Activated CD8-positive, alpha-beta T cell treated with anti-CD3 and anti-CD28 coated beads for 36 hours (primary cell): ENCODE data around the gene AUTS2. TPM values are rescaled to one million over a fixed set of nuclear protein-coding genes. Genes with fewer than 3 reads are reported as not detected.
A peak's percentile ranks its signal among the peaks of the same experiment; 100 is the strongest.

Experiments used
- ATAC-seq: fragments of 200-7000 bp; cut with Tn5 transposase; one replicate; pipeline ENCODE4 v1.10.0; 2021; ENCODE audit warnings: mild to moderate bottlenecking, moderate library complexity
- CTCF ChIA-PET: fragments of 350-600 bp; sonication (Branson Sonifier 250); formaldehyde crosslinking; loops from one replicate; lab custom pipeline; 2021; ENCODE audit warnings: antibody characterized with exemption; lab: Charles Lee
- POLR2A ChIA-PET: fragments of 350-600 bp; sonication (Branson Sonifier 250); formaldehyde crosslinking; loops from one replicate; lab custom pipeline; 2021; ENCODE audit warnings: antibody characterized with exemption; lab: Charles Lee
- DNase-seq: peaks from one replicate; pipeline ENCODE4 v3.0.0-alpha.2; 2020
- H3K27ac Mint-ChIP-seq: one replicate; pipeline ENCODE4 v1.8.0; 2021; ENCODE audit warnings: mild to moderate bottlenecking, mixed read lengths
- H3K27me3 Mint-ChIP-seq: one replicate; pipeline ENCODE4 v1.8.0; 2021; ENCODE audit warnings: mixed read lengths
- H3K36me3 Mint-ChIP-seq: one replicate; pipeline ENCODE4 v1.8.0; 2021; ENCODE audit warnings: low read depth, mixed read lengths
- H3K4me1 Mint-ChIP-seq: one replicate; pipeline ENCODE4 v1.8.0; 2021; ENCODE audit warnings: low read depth, mixed read lengths
- H3K4me3 Mint-ChIP-seq: one replicate; pipeline ENCODE4 v1.8.0; 2021; ENCODE audit warnings: mild to moderate bottlenecking, moderate library complexity, mixed read lengths
- H3K9me3 Mint-ChIP-seq: one replicate; pipeline ENCODE4 v1.8.0; 2021; ENCODE audit warnings: mixed read lengths
- intact Hi-C: fragments of 100-400 bp; cut with micrococcal nuclease; formaldehyde crosslinking; loops from one replicate; pipeline ENCODE4 v1.10.0; 2022
- total RNA-seq, 2 experiments: library from RNA; stranded (reverse); gene quantifications; one replicate each; pipeline ENCODE4 v1.2.3, GENCODE V29; 2021
- TF ChIP-seq, protein P1 (sequence below): fragments of 200-600 bp; IDR thresholded peaks from one replicate; pipeline ENCODE4 v1.8.0; 2022; ENCODE audit warnings: antibody characterized with exemption, mild to moderate bottlenecking

The AUTS2 gene
- total RNA-seq, 2 experiments from 2014 or later, result 3.1 to 3.3 TPM

DNA sequence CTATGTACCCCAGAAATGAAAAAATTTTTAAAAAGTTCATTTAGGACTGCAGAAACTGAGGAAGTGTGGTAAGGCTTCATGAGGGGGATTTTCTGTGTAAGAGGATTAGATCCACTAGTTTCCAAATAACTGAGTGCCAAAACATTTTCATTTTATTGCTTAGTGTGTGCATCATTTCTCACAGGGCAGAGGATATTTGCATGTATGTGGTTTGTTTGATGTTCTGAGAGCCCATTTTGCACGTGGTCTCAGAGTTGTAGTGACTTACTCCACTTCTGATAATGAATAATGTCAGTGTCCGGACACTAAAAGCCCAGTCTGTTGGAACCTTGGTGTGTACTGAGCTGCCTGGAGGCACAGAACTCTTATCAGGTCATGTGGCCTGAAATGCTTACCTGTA is 299.9 kb downstream of the AUTS2 start:
- H3K9me3 Mint-ChIP-seq, result peaks cover 2% of the 10 kb centered on the region
- H3K4me3 Mint-ChIP-seq, result no peak overlapping the region
- H3K4me1 Mint-ChIP-seq, result no peaks in the 10 kb centered on the region
- ATAC-seq, result no peak
- no peaks in the 10 kb centered on the region for H3K36me3 Mint-ChIP-seq
- no peak overlapping the region for H3K27ac Mint-ChIP-seq
- peaks cover 8% of the 10 kb centered on the region for H3K27me3 Mint-ChIP-seq
- TF ChIP-seq, protein P1, sequence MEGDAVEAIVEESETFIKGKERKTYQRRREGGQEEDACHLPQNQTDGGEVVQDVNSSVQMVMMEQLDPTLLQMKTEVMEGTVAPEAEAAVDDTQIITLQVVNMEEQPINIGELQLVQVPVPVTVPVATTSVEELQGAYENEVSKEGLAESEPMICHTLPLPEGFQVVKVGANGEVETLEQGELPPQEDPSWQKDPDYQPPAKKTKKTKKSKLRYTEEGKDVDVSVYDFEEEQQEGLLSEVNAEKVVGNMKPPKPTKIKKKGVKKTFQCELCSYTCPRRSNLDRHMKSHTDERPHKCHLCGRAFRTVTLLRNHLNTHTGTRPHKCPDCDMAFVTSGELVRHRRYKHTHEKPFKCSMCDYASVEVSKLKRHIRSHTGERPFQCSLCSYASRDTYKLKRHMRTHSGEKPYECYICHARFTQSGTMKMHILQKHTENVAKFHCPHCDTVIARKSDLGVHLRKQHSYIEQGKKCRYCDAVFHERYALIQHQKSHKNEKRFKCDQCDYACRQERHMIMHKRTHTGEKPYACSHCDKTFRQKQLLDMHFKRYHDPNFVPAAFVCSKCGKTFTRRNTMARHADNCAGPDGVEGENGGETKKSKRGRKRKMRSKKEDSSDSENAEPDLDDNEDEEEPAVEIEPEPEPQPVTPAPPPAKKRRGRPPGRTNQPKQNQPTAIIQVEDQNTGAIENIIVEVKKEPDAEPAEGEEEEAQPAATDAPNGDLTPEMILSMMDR, result no peak
- DNase-seq, result no peak
- ChIA-PET CTCF (no interaction called here), POLR2A (no interaction called here)
- intact Hi-C loops, result no loop called here

DNA sequence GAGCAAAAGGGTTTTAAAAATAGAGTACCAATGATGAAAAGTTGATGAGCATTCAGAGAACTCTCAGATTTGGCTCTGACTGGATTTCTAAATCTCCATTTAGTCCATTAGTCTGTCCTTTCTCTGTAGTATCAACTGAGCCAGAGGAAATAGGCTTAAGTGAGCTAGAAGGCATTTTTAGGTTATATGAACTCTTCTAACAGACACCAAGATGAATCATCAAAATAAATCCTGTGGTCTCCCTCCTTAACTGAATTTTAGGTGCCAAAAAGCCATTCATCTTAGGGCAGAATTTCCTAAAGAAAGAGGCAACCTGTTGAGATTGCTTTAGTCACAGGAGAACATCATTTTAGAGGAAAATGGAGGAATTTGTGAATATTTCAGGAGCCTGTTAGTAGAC is 305.1 kb downstream of the AUTS2 start:
- TF ChIP-seq, protein P1, result no peak
- Mint-ChIP-seq H3K36me3 (no peaks in the 10 kb centered on the region), H3K9me3 (no peaks in the 10 kb centered on the region), H3K4me3 (no peak overlapping the region), H3K27me3 (peaks cover 6% of the 10 kb centered on the region), H3K4me1 (peaks cover 6% of the 10 kb centered on the region), H3K27ac (no peak overlapping the region)
- ATAC-seq, result no peak
- intact Hi-C loops, result no loop called here
- ChIA-PET POLR2A (no interaction called here), CTCF (no interaction called here)
- no peak for DNase-seq

DNA sequence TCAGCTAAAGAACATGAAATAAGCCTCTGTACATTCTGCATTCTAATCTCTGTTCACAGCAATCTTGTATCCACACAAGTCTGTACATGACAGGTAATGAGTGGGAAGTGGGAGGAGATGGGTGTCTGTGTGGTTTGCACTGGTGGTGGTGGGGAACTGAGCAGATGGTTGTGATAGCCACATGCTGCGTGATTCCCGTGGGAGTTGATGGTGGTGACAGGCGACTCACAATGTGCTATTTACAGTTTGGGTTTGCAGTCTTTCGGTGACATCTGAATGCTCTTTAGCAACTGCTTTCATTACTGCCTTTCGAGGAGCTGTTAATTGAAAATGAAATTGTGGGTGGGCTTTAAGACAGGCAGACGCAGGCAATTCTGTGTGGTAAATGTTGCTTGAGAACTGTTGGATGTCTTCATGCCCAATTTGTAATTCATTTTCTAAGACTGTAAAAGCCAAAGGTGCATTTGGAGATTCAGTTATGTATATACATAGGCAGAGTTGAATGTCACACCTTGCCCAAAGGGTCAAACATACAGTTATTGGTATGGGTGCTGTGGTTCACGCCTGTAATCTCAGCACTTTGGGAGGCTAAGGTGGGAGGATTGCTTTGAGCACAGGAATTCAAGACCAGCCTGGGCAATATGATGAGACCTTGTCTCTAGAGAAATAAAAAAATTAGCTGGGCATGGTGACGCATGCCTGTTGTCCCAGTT is 308.2 kb downstream of the AUTS2 start:
- DNase-seq, result peak; percentile 28
- peaks cover 3% of the 10 kb centered on the region for H3K27me3 Mint-ChIP-seq
- peak; percentile 20 for ATAC-seq
- intact Hi-C loops, result no loop called here
- POLR2A ChIA-PET, result no interaction called here
- peaks cover 6% of the 10 kb centered on the region for H3K4me1 Mint-ChIP-seq
- H3K4me3 Mint-ChIP-seq, result no peak overlapping the region
- no peaks in the 10 kb centered on the region for H3K36me3 Mint-ChIP-seq
- H3K9me3 Mint-ChIP-seq, result no peaks in the 10 kb centered on the region
- CTCF ChIA-PET, result no interaction called here
- no peak overlapping the region for H3K27ac Mint-ChIP-seq
- TF ChIP-seq, protein P1, result no peak

DNA sequence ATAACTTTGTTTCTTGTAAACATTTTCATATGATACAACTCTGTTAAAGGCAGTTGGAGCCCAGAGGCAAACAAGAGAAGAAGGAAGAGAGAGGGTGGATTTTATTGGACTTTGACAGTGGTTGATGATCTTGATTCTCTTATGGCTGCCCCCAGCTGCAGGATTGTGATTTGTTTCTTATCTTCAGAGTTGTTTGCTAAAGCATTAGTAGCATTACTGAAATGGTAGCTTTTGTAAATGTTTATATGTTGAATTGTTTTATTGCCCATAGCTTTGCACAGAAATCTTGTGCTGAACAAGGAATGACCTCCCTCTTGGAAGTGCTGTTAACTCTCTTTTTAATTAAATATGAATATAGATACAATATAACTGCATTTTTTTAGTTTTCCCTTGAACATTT is 309.4 kb downstream of the AUTS2 start:
- Mint-ChIP-seq H3K27ac (no peak overlapping the region), H3K4me1 (peaks cover 6% of the 10 kb centered on the region), H3K36me3 (no peaks in the 10 kb centered on the region), H3K27me3 (no peaks in the 10 kb centered on the region), H3K9me3 (no peaks in the 10 kb centered on the region), H3K4me3 (no peak overlapping the region)
- TF ChIP-seq, protein P1, result no peak
- CTCF ChIA-PET, result no interaction called here
- ATAC-seq, result no peak
- POLR2A ChIA-PET, result no interaction called here
- intact Hi-C loops, result no loop called here
- DNase-seq, result no peak

DNA sequence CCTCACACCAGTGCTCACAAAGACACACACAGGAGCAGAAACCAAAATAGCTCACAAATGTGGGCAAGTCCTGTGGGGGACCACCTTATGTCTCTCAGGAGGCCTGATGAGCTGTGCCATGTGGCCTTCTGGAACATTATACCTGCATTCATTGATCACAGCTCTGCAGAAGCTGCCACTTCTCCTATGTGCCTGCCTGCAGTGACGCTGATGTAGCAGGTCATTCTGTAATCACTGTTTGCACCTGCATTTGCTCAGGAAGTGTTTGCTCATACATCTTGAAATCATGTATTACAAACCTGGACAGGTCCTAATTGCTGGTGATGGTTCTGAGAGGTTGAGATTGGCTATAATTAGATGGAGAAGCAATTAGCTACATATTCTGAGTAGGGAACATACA is 310.2 kb downstream of the AUTS2 start:
- no peaks in the 10 kb centered on the region for H3K27me3 Mint-ChIP-seq
- DNase-seq (no peak), ATAC-seq (no peak)
- ChIA-PET POLR2A (no interaction called here), CTCF (interaction anchor here (1.1 kb wide), 1 partner anchor 9 kb away, joined by 4 read pairs; no protein-coding TSS in a partner anchor)
- peaks cover 6% of the 10 kb centered on the region for H3K4me1 Mint-ChIP-seq
- TF ChIP-seq, protein P1, result no peak
- no peaks in the 10 kb centered on the region for H3K9me3 Mint-ChIP-seq
- no peak overlapping the region for H3K27ac Mint-ChIP-seq
- H3K4me3 Mint-ChIP-seq, result no peak overlapping the region
- H3K36me3 Mint-ChIP-seq, result no peaks in the 10 kb centered on the region
- intact Hi-C loops, result no loop called here
